Measurements from ENCODE around the gene CETP. TPM values are rescaled to one million over a fixed set of nuclear protein-coding genes. Genes with fewer than 3 reads are reported as not detected.
A peak's percentile ranks its signal among the peaks of the same experiment; 100 is the strongest.

Gene CETP
- total and polyA plus RNA-seq, 9 donors, result 0.13 to 1.3 (median 0.20) TPM; not detected in 4

DNA sequence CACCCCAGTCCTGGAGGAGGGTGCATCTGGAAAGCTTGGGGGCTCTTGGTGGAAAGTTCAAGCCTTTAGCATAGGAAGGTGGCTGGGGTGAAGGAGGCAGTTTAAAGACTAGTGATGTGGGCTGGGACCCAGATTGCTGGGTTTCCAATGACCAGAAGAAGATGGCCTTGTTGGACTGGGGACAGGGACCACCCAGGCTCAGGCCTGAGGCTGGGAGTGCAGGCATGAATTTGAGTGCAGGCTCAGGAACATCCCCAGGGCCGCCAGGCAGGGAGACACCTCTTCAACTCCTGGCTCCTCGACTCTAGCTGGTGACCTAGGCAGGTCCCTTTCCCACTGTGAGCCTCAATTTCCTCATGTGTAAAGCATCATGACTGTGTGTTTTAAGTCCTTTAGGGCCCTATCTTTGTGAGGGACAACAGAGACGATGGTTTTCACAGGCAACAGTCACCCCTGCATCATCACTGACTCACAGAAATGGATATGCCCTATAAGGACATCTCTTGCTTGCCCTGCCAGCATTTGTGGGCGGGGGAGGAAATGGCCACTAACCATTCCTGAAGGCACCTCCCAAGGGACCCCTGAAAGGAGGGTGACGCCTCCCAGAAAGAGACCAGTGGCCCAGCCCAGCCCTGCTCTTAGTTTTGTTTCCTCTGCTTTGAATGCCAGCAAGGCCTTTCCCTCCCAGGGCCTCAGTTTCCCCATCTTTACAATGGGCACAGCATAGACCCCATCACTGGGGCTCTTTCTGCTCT is 38.7 kb downstream of the CETP start:
- peak overlapping the region in 1 of 2 donors; percentile 38 for H3K27ac ChIP-seq
- no peaks in the 10 kb centered on the region for H3K4me1 ChIP-seq (ENCODE audit: insufficient read depth)
- intact Hi-C loops (cut with DNase I), result no loop called here
- no peaks in the 10 kb centered on the region for H3K9me3 ChIP-seq
- no peaks in the 10 kb centered on the region for H3K36me3 ChIP-seq
- WGBS, 3 donors, result 60 to 82% (median 74%) methylated on average over 5 of the region's 5 CpGs
- H3K27me3 ChIP-seq, result no peaks in the 10 kb centered on the region
- peak in 1 of 5 donors; percentile 36 for DNase-seq
- H3K4me3 ChIP-seq, result no peak overlapping the region
- no peak for TF ChIP-seq POLR2A (IDR thresholded peaks at IDR 0.05)
- TF ChIP-seq EP300 (IDR thresholded peaks at IDR 0.05), result no peak
- TF ChIP-seq, protein P1, sequence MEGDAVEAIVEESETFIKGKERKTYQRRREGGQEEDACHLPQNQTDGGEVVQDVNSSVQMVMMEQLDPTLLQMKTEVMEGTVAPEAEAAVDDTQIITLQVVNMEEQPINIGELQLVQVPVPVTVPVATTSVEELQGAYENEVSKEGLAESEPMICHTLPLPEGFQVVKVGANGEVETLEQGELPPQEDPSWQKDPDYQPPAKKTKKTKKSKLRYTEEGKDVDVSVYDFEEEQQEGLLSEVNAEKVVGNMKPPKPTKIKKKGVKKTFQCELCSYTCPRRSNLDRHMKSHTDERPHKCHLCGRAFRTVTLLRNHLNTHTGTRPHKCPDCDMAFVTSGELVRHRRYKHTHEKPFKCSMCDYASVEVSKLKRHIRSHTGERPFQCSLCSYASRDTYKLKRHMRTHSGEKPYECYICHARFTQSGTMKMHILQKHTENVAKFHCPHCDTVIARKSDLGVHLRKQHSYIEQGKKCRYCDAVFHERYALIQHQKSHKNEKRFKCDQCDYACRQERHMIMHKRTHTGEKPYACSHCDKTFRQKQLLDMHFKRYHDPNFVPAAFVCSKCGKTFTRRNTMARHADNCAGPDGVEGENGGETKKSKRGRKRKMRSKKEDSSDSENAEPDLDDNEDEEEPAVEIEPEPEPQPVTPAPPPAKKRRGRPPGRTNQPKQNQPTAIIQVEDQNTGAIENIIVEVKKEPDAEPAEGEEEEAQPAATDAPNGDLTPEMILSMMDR (IDR thresholded peaks at IDR 0.05), result no peak

DNA sequence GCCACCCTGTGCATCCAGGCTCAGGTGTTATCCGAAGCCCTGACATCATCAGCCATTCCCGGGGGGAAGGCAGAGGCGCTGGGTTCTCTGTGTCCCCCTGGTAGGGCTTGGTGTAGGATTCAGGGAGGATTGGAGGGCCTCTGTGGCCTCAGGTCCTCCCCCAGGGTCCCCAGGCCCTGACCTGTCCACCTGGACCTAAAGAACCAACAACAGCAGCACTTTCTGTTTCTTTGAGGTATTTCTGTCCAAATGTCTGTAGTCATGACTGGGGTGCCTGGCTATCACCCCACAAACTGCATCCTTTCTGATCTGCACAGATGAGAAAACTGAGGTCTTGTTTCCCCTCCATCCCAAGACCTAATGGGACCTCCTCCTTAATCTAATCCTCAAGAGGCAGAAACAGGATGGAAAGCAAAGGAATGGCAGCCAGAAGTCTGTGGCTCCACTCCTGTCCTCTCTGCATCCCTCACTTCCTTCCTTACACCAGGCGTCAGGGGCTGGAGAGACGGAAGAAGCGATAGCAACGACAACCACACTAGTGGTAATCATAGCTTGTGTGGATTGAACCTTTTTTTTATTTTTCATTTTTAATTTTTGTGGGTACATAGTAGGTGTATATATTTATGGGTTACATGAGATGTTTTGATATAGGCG is 39.4 kb downstream of the CETP start:
- Histone ChIP-seq H3K27ac (no peak overlapping the region), H3K4me1 (ENCODE audit: insufficient read depth) (no peaks in the 10 kb centered on the region), H3K27me3 (no peaks in the 10 kb centered on the region), H3K4me3 (no peak overlapping the region), H3K36me3 (no peaks in the 10 kb centered on the region), H3K9me3 (no peaks in the 10 kb centered on the region)
- intact Hi-C loops (cut with DNase I), result no loop called here
- DNase-seq, result no peak
- 90 to 91% (median 90%) methylated on average over 8 of the region's 8 CpGs for WGBS, 3 donors
- no peak for TF ChIP-seq POLR2A (IDR thresholded peaks at IDR 0.05)
- TF ChIP-seq, protein P1 (IDR thresholded peaks at IDR 0.05), result no peak
- TF ChIP-seq EP300 (IDR thresholded peaks at IDR 0.05), result no peak

DNA sequence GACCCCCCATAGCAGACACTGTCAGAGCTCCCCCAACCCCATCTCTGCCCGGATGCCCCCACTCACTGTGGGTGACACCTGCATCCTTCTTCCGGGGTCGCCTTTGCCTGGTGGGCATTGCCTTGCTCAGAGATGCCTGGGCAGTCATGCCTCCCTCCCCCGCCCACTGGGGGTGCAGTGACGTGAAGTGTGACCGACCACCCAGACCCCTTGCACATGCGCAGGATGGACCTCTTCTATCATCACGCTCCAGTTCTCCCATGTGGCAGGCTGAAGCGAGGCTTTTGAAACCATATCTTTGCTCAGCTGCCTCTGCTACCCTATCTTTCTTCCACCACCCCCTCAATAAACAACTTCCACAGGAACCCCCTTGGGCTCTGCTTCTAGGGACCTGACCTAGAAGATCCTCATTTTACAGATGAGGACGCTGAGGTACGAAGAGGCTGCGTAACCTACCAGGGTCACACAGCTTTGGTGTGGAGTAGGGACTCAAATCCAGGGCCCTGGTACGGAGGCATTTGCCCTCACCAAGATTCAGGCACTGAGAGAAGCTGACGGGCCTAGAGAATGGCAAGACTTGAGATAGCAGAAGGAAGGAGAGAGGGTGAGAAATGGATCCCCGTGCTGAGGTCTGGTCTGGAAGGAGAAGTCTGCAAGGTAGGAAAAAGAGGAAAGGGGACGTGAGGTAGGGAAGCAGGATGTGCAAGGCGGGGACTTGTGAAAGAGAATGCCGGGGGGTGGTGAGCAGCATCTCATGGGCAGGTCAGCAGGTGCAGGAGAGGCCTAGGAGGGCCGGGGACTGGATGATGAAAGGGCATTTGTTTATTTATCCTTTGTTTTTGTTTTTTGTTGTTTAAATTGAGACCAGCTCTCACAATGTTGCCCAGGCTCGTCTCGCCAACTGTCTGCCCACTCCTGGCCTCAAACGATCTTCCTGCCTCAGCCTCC is 42.0 kb downstream of the CETP start:
- Histone ChIP-seq H3K4me3 (no peak overlapping the region), H3K27me3 (no peaks in the 10 kb centered on the region), H3K27ac (no peak overlapping the region), H3K36me3 (no peaks in the 10 kb centered on the region), H3K9me3 (no peaks in the 10 kb centered on the region), H3K4me1 (ENCODE audit: insufficient read depth) (no peaks in the 10 kb centered on the region)
- no peak for DNase-seq
- 88 to 91% (median 89%) methylated on average over 22 of the region's 22 CpGs for WGBS, 3 donors
- TF ChIP-seq POLR2A (IDR thresholded peaks at IDR 0.05), result no peak
- TF ChIP-seq, protein P1 (IDR thresholded peaks at IDR 0.05), result no peak
- intact Hi-C loops (cut with DNase I), result no loop called here
